Endodermal cell (in vitro differentiated cells): ENCODE measurements around the gene CACNA2D1. TPM values are rescaled to one million over a fixed set of nuclear protein-coding genes. Genes with fewer than 3 reads are reported as not detected.

ENCODE experiments used
- DNase-seq: peaks from one replicate; pipeline ENCODE4 v3.0.0-alpha.2; 2017
- H3K27ac ChIP-seq: 2 replicates; pipeline ENCODE4 v1.5.1; 2013; ENCODE audit warnings: mild to moderate bottlenecking, low read depth, low read length, moderate library complexity
- H3K27me3 ChIP-seq: 2 replicates; pipeline ENCODE4 v1.6.1; 2013; ENCODE audit warnings: mild to moderate bottlenecking, low read length, moderate library complexity; ENCODE audit not compliant: insufficient read depth, control insufficient read depth, poor library complexity, severe bottlenecking
- H3K36me3 ChIP-seq: 2 replicates; pipeline ENCODE4 v1.7.0; 2013; ENCODE audit warnings: mild to moderate bottlenecking, low read length, moderate library complexity; ENCODE audit not compliant: control insufficient read depth, insufficient read depth
- H3K4me1 ChIP-seq: one replicate; pipeline ENCODE4 v1.7.0; 2013; ENCODE audit warnings: low read length; ENCODE audit not compliant: control insufficient read depth, insufficient read depth
- H3K4me3 ChIP-seq: 2 replicates; pipeline ENCODE4 v1.5.1; 2013; ENCODE audit warnings: mild to moderate bottlenecking, low read length, moderate library complexity
- H3K9ac ChIP-seq: 2 replicates; pipeline ENCODE4 v1.6.1; 2013; ENCODE audit warnings: mild to moderate bottlenecking, low read length, moderate library complexity; ENCODE audit not compliant: poor library complexity, severe bottlenecking; ENCODE audit errors: extremely low read depth
- H3K9me3 ChIP-seq: 2 replicates; pipeline ENCODE4 v1.6.1; 2013; ENCODE audit warnings: mild to moderate bottlenecking, low read length, moderate library complexity; ENCODE audit not compliant: control insufficient read depth
- H3K27ac Mint-ChIP-seq: 2 replicates; pipeline ENCODE4 v1.8.0; 2020; ENCODE audit warnings: mixed read lengths
- H3K27me3 Mint-ChIP-seq: 2 replicates; pipeline ENCODE4 v1.8.0; 2021; ENCODE audit warnings: mild to moderate bottlenecking, mixed read lengths; ENCODE audit not compliant: insufficient read depth
- H3K36me3 Mint-ChIP-seq: 2 replicates; pipeline ENCODE4 v1.8.0; 2020; ENCODE audit warnings: low read depth, mixed read lengths
- H3K4me1 Mint-ChIP-seq: 2 replicates; pipeline ENCODE4 v1.8.0; 2020; ENCODE audit warnings: mixed read lengths
- H3K4me3 Mint-ChIP-seq: 2 replicates; pipeline ENCODE4 v1.8.0; 2020; ENCODE audit warnings: mild to moderate bottlenecking, moderate library complexity, mixed read lengths
- H3K9me3 Mint-ChIP-seq: 2 replicates; pipeline ENCODE4 v1.8.0; 2020; ENCODE audit warnings: mild to moderate bottlenecking, mixed read lengths
- CTCF ChIP-seq: fragments of 200-600 bp; sonication (generic); conservative IDR thresholded peaks from 2 replicates; pipeline ENCODE4 v1.5.0; 2021; ENCODE audit warnings: antibody characterized with exemption, mild to moderate bottlenecking
- WGBS, 2 experiments: methylation state at CpG; one replicate each; pipeline versions ENCODE4 v1.1.5 to v1.1.7; 2013; ENCODE audit warnings: missing lambda C conversion rate in 2 of 2, mixed read lengths in 1 of 2; ENCODE audit not compliant: insufficient coverage in 1 of 2, insufficient read length in 1 of 2; 5-methylcytosine and 5-hydroxymethylcytosine counted together
- total RNA-seq, 2 donors: library from RNA; stranded (reverse); fragmentation: NEBNext Ultra II Directional in 1 of 2; extraction: Animal tissue kit (Norgen Biotek cat#: 25700) in 1 of 2; gene quantifications; 2 replicates in 1 of 2; 3 replicates in 1 of 2; pipeline ENCODE4 v1.2.1, GENCODE V29; 2021

The CACNA2D1 gene
- total RNA-seq, 2 donors from 2014 or later = 16.9 to 26.8 TPM

GRCh38 chr7:82126576-82126975 lies 317.0 kb downstream of the CACNA2D1 start:
- H3K27ac ChIP-seq = no peak overlapping the region
- H3K27me3 ChIP-seq = no peaks in the 10 kb centered on the region
- no peak overlapping the region for H3K9ac ChIP-seq
- peaks cover 18% of the 10 kb centered on the region for H3K9me3 ChIP-seq
- H3K36me3 ChIP-seq = peaks cover 6% of the 10 kb centered on the region
- Mint-ChIP-seq H3K4me1 (no peaks in the 10 kb centered on the region), H3K9me3 (peaks cover 6% of the 10 kb centered on the region), H3K27ac (no peak overlapping the region), H3K36me3 (peaks cover 8% of the 10 kb centered on the region), H3K4me3 (no peak overlapping the region), H3K27me3 (no peaks in the 10 kb centered on the region)
- no peaks in the 10 kb centered on the region for H3K4me1 ChIP-seq
- DNase-seq = no peak
- H3K4me3 ChIP-seq = no peak overlapping the region
- whole genome bisulfite sequencing, 2 experiments = 88 to 100% methylated on average over 1 of the region's 1 CpG
- no peak for TF ChIP-seq CTCF

GRCh38 chr7:82124445-82124844 lies 319.1 kb downstream of the CACNA2D1 start:
- no peak for TF ChIP-seq CTCF
- Mint-ChIP-seq H3K4me3 (no peak overlapping the region), H3K9me3 (peaks cover 6% of the 10 kb centered on the region), H3K4me1 (no peaks in the 10 kb centered on the region), H3K36me3 (peaks cover 14% of the 10 kb centered on the region), H3K27ac (no peak overlapping the region), H3K27me3 (no peaks in the 10 kb centered on the region)
- Histone ChIP-seq H3K27ac (no peak overlapping the region), H3K9ac (no peak overlapping the region), H3K4me3 (no peak overlapping the region), H3K4me1 (no peaks in the 10 kb centered on the region), H3K27me3 (no peaks in the 10 kb centered on the region), H3K36me3 (peaks cover 6% of the 10 kb centered on the region), H3K9me3 (peaks cover 18% of the 10 kb centered on the region)
- no peak for DNase-seq
- WGBS, 2 experiments = 96% methylated on average over 2 of the region's 2 CpGs; no CpG with 5 or more reads in 1 of the 2 experiments

GRCh38 chr7:82122275-82122674 lies 321.3 kb downstream of the CACNA2D1 start:
- no peak for TF ChIP-seq CTCF
- Mint-ChIP-seq H3K4me1 (no peaks in the 10 kb centered on the region), H3K36me3 (peaks cover 14% of the 10 kb centered on the region), H3K4me3 (no peak overlapping the region), H3K27me3 (no peaks in the 10 kb centered on the region), H3K27ac (no peak overlapping the region), H3K9me3 (peaks cover 6% of the 10 kb centered on the region)
- H3K9ac ChIP-seq = no peak overlapping the region
- H3K4me1 ChIP-seq = no peaks in the 10 kb centered on the region
- peaks cover 6% of the 10 kb centered on the region for H3K36me3 ChIP-seq
- no peak for DNase-seq
- no peaks in the 10 kb centered on the region for H3K27me3 ChIP-seq
- 79 to 88% methylated on average over 2 of the region's 2 CpGs for WGBS, 2 experiments
- H3K9me3 ChIP-seq = peaks cover 18% of the 10 kb centered on the region
- H3K27ac ChIP-seq = no peak overlapping the region
- H3K4me3 ChIP-seq = no peak overlapping the region
